GM21717 (cell line): ENCODE measurements around the gene NHLH1.

ENCODE experiments used
- ATAC-seq: cut with Tn5 transposase; IDR thresholded peaks from one replicate; pipeline ENCODE4 v1.9.1; 2021; ENCODE audit warnings: mild to moderate bottlenecking, moderate library complexity; ENCODE audit not compliant: unreplicated experiment

Gene NHLH1

DNA sequence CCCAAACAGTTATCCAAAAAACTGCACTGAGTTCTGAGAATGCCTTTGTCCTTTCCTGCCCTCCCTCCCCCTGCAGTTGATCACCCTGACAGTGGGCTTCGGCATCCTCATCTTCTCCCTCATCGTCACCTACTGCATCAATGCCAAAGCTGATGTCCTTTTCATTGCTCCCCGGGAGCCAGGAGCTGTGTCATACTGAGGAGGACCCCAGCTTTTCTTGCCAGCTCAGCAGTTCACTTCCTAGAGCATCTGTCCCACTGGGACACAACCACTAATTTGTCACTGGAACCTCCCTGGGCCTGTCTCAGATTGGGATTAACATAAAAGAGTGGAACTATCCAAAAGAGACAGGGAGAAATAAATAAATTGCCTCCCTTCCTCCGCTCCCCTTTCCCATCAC lies 8.8 kb upstream of the NHLH1 start:
- ATAC-seq: no peak

DNA sequence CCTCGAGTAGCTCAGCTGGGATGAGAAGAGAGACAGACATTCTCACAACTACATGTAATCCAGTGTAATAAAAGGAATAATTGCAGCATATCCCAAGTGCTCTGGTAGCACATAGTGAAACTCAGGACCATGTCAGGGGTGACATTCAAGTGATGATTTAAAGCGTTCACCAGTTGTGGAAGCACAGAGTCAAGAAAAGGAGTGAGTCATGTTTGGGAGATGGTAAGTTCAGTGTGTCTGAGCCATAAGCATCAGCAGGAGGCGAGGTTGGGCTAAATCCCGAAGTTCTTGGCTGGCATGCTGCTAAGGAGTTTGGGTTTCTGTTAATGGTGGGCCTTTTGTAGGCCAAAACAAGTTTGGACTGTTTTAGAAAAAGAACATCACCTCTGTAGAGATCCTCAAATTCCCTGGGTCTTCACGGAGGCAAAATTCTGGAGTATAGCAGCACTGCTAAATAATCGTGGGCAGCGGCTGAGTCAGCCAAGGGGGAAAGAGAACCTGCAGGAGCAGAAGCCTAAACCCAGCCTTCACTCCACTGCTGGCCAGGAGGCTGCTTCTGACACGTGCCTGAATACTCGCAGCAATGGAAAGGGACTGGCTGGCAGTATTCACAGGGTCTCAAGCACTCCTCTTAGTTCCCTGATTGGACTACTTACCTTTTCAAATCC lies 7.2 kb upstream of the NHLH1 start:
- no peak for ATAC-seq

DNA sequence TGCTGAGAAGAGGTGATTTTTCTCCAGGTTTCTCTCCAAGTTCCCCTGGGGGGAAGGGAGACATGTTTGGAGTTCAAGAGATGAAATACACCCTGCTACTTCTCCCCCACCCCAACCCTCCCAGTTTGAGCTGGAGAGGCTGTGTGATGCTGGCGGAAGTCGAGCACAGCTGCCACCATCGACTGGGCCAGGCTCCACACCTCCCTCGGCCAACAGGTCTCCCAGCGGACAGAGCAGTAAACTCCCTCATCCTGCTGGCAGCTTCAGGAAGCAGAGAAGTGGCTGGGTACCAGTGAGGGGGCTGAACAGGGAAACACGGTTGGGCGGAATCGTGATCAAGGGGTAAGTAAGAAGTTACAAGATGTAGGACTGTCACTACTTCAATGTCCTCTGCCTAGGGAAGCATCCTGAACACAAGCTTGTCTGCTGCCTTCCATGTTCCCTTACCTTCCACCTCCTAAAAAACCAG lies 6.6 kb upstream of the NHLH1 start:
- no peak for ATAC-seq

DNA sequence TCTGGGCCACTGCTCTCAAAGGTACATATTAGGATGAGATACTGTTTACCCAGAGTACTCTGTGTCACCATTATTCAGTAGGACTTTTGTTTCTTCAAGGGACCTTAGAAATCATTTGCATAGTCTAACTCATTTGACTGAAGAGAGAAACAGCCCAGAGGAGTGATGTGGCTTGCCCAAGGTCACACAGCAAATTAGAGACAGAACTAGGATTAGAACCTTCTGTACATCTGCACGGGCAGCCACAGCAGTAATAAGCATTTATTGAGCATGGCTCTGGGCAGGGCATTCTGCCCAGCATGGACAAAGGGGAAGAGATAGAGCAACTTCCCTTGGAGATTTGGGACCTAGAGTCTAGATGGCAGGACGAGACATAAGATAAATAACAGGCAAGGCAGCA lies 5.7 kb upstream of the NHLH1 start:
- no peak for ATAC-seq

DNA sequence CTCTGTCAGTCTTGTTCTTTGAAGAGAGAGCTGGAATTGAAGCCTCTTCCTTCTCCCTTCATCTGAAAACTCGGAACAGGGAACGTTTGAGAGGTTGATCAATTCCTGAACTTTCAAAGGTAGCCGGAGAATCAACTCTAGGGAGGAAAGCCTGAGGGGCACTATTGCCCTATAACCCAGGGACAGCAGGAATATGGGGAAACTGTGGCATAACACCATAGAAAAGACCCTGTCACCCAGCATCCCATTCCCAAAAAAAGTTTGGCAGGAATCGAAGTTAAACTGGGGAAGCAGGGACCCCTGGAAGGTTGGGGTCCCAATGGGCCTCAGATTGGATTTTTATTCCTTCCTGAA lies 5.1 kb upstream of the NHLH1 start:
- no peak for ATAC-seq

DNA sequence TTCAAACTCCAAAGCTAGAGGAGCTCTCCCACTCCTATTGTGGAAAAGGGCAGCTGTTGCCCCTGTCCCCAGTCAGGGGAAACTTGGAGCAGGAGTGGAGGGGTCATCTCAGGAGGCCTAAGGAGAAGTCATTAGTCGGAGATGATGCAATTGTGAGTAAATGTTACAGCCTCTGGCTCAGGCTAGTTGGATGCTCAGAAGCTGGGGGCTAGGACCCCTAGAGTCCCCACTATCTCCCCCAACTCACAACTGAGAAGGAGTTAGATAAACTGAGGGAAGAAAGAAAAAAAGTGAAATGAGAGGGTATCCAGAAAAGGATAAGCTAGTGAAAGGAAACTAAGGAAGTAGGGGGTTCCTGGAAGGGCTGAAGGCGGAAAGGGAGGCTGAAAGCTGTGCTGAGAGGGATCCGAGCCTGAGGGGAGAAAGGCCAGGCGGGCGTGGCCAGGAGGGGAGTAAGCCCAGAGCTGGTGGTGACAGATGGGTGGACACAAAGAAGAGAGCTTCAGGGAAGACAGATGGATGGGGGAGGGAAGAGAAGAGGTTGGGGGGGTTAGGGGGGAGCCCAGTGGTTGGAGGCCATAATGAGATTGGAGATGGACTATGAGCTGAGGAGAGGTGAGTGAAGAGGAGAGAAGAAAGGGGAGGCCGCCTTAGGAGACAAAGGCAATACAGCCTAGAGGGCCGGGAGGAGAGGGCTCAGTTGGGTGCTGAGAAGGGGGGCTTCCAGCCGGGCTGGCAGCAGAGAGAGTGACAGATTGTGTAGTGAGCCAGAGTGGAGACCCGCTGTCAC lies 4.5 kb upstream of the NHLH1 start:
- no peak for ATAC-seq

DNA sequence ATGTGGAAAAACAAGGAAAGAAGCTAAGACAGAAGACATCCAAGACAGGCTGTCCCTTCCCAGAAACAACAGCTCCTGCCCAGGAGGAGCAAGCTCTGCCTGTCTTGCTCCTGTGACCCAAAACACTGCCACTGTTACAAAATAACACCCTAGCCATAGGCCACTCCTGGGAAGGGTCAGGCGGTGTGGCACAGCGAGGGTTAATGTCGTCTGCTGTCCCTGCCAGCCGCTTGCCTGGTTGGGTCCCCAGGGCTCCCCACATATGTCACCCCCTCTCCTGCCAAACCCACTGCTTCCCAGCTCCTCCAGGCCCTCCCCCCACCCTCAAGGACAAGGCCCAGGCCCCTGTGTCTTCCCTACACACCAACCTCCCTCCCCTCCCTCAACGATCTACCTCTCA lies 3.9 kb upstream of the NHLH1 start:
- no peak for ATAC-seq

DNA sequence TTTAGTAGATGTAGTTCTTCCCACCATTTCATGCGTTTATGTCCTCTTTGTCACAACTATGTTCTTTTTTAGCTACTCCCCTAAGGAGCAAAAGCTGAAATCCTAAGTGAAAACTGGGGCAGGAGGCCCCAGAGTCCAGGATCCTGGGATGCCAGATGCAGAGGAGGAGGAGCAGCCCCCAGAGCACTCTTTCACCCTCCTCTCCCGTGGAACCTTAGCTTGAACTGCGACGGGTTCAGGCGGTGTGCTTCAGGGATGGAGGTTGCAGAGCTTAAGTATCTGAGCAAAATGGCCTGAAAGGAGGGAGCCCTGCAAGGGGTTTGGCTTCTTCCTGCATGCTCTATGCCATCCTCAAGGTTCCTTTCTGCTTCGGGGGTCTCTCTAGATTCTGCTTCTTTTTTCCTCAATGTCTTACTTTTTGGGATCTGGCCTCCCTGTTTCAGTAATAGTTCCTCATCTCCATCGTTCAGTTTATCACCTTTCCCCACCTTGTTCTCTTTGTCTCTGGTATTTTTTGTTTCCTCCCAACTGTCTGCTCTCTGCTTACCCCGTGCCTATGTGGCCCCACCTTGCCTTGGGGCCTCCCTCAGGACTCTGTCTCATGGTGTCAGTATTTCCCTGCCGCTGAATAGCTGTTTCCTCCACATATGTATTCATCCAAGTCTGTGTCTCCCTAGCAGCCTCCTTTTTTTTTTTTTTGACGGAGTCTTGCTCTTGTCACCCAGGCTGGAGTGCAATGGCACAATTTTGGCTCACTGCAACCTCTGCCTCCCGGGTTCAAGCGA lies 2.7 kb upstream of the NHLH1 start:
- no peak for ATAC-seq

DNA sequence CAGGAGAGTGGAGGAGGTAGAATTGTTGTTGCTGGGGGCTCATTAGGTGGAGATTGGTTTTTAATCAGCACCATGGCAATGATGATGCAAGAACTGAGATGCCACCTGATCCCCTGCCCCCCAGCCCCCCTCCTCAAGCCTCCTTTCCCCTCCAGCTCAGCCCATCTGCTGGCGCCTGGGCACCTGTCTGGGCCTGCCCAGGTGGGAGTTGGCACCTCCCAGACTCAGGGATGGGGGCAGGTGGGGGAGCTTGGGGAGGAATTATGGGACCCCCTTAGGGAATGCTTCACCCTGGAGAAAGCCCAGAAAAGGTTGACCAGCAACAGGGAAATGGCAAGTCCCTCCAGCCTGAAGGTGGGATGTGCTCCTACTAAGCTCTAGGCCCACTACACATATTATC lies 1.5 kb upstream of the NHLH1 start:
- no peak for ATAC-seq

DNA sequence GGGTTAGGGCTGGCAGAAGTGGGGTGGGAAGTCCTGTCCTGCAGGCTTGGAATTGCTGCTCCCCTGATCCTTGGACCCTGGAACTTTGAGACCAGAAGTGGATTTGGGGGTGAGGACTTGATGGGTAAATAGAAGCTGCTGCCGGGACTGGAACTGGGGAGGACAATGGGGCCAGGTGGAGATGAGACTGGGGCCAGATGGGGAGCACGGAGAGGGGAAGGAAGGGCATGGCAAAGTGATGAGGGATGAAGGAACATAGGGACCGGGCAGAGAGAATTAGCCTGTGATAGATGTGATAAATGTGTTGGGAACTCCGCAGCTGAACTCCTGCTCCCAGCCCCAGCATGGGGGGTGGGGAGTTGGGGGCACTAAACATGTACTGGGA lies 637 bp downstream of the NHLH1 start:
- no peak for ATAC-seq

DNA sequence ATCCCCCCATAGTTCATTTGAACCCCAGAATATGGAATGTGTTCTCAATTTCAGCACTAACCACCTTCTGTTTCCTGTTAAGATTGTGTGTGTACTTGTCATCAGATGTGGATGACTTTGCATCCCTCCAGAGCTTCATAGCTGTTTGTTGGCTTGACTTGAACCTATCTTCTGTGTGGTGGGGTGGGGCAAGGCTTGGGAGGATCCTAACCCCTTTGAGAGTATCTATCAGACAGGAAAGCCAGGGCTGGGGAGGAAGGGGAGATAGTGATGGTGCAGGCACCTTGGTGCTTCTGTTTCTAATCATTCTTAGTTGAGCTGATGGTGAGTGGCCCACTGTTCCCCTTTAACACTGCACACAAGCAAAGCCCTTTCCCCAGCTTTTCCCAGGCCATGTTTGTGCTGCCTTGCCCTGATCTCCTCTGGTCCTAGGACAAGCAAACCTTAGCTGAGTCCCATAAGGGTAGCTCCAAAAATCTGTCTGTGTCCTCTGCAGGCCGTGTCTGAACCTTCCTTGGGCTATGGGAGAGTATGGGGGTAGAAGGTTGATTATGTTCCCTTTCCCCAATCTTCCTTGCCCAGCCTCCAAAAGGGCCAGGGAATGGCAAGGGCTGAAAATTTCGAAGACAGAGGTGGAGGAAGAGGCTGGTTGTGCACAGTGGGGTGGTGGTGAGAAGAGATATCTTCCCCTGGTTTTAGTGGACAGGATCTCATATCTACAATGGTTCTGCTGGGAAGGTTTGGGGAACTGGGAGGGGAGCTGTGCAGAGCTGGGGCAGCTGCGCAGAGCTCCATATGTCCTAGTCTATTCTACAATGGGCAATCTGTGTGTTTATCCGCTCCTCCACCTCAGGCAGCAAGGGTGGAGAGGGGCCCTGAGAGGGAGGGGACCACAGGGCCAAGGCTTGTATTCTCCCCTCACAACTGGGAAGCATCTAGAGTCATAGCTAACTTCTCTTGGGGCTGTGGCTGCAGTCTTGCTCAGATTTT lies 1.4 kb downstream of the NHLH1 start:
- ATAC-seq: no peak

DNA sequence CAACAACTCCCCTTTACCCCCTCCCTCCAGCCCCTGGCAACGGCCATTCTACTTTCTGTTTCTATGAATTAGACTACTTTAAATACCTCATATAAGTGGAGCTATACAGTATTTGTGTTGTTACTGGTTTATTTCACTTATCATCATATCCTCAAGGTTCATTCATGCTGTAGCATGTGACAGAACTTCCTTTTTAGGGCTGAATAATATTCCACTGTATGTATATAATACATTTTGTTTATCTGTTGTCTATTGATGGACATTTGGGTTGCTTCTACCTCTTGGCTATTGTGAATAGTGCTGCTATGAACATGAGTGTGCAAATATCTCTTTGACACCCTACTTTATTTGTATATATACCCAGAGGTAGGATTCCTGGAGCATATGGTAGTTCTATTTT lies 2.2 kb downstream of the NHLH1 start:
- no peak for ATAC-seq

DNA sequence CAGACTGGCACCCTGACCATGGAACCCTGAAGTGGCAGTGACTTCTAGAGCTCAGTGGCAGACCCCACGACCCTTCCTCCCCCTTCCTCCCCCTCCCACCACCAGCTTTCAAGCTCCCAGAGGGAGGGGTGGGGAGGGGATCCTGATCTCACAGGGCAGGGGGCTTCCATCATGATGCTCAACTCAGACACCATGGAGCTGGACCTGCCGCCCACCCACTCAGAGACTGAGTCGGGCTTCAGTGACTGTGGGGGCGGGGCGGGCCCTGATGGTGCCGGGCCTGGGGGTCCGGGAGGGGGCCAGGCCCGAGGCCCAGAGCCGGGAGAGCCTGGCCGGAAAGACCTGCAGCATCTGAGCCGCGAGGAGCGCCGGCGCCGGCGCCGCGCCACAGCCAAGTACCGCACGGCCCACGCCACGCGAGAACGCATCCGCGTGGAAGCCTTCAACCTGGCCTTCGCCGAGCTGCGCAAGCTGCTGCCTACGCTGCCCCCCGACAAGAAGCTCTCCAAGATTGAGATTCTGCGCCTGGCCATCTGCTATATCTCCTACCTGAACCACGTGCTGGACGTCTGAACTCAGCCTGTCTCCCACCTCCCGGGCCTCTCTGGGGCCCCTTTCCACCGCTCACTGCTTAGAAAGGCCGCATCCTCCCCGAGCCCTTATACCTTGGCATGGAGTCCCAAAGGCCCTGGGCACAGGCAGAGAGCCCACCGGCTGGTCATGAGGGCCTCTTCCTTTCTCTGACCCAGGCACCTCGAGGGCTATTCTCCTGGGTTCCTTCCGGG lies 3.9 kb downstream of the NHLH1 start:
- ATAC-seq: no peak

DNA sequence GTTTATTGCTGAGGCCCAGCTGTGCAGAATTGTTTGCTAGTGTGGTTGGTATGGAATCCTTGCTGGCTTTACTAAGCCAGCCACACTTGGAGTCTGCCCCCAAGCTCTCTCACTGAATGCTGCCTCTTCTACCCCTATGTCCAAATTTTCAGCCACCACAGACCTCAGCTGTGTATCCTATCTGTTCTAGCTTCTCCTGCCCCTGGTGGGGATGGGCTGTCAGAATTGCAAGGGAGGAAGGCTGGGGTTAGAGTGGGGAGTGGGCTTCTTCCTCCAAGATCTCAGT lies 4.4 kb downstream of the NHLH1 start:
- ATAC-seq: no peak

DNA sequence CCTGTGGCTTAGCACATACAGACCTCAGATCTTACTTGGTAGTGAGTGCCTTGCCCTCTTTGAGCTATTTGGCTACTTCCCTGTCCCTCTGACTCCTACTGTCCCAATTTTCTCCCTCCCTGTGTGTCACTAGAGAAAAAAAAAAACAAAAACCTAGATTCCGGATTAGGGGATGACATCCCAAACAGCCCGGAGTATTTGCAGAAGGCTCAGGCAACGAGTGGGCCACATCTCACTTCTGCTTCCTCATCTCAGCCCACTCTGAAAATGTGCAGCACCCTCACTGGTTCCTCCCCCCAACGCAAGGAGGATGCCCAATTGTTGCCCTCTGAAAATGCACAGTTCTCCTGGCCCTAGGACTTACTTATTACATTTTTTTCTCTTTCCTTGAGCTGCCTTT lies 4.9 kb downstream of the NHLH1 start:
- no peak for ATAC-seq

DNA sequence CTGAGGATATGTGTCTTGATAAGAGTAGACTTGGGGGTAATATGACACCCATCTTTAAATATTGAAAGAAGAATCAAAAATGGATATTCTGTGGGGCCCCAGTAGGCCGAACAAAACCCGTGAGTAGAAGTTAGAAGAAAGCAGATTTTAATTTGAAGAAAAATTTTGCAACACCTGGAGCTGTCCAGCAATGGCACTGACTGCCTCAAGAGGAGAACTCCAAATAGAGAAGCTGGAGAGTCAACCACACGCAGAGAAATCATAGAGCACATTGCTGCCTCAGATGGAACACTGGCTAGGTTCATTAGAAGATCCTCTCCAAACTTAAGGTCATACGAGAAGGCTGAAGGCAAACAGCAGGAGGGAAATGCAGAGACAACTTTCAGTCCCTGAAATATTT lies 6.8 kb downstream of the NHLH1 start:
- ATAC-seq: no peak

DNA sequence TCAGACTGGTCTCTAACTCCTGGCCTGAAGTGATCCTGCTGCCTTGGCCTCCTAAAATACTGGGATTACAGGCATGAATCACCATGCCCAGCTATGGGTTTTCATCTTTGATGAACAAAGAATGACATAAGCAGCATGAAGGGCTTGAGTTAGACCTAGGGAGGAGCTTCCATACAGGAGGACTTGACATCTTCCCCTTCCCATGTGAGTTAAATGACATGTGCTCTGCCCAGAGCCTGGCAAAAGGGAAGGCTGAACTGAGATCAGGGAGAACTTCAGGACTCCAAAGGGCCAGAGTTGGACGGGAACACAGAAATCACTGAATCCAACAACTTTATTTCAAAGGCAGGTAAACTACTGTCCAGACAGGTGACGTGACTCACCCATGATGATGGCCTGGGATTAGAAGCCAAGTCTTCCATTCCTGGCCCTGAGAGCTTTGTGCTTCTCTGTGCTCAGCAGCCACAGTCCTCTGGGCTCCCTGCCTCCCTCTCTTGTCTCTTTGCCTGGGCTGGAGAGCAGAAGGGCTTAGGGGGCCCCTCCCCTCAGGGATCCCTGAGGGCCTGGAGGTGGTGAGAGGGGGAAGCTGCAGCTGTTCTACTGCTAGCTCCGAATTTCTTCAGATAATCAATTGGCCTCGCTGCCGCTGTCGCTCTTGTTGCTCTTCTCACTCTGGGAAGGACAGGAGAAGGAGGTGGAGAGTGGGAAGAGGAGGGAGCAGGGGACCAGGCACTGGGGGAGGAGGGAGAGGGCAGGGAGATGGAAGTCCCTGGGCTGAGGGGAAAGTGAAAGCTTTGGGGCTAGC lies 7.6 kb downstream of the NHLH1 start:
- ATAC-seq: no peak

DNA sequence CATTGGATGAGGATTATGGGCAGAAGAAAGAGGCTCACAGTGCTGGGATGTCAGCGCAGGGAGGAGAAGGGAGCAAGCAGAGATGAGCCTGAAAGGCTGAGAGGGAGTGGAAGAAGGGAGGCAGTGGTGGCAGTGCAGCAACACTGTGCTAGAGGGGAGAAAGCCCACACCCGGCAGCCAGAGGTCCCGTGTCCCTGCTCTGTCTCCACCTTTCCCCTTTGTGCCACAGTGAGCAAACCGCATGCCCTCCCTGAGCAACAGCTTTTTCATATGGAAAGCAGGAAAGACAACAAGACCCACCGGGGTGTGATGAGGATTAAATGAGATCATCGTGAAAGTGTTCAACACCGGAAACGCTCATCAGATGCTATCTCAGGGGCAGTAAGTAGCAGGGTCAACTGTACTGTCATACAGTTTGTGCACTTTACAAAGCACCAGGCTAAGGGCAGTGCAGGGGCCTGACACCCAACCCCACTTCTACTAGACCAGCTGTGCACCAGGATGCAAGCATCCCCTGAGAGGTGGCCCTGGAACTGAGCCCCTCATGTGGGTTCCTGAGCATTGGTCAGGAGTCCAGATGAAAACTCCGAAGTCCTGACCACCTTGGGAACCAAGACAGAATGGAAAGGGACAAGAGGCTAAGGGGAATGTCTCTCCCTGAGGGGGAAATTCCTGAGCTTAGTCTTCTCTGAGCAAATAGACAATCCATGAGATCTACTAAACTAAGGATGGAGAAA lies 9.1 kb downstream of the NHLH1 start:
- no peak for ATAC-seq
